Esophagus muscularis mucosa (tissue), 3 donors: ENCODE data around the gene BMP5.

Experiments
- CTCF ChIP-seq, 3 experiments: fragments of 200-600 bp in 2 of 3; fragments of 450-650 bp in 1 of 3; sonication (generic) in 2 of 3; IDR thresholded peaks; one replicate each; pipeline ENCODE4 v1.5.1; 2017 to 2019; ENCODE audit warnings: antibody characterized with exemption in 3 of 3, mild to moderate bottlenecking in 2 of 3, moderate library complexity in 1 of 3
- EP300 ChIP-seq: sonication (generic); formaldehyde crosslinking; IDR thresholded peaks from one replicate; pipeline ENCODE4 v1.6.1; 2017; ENCODE audit warnings: antibody characterized with exemption

GRCh38 chr6:55776113-55776512 lies 99.3 kb downstream of the BMP5 start:
- TF ChIP-seq EP300 (no peak), CTCF (IDR thresholded peaks at IDR 0.05) (no peak)
